Measurements from ENCODE around the gene IPO4. TPM values are rescaled to one million over a fixed set of nuclear protein-coding genes. Genes with fewer than 3 reads are reported as not detected.

The IPO4 gene
- total and polyA plus RNA-seq, 2 of the 13 experiments (the other 11 are each of a cell fraction or from before 2014, with no cell fraction given), result 39.0 to 179 TPM

DNA sequence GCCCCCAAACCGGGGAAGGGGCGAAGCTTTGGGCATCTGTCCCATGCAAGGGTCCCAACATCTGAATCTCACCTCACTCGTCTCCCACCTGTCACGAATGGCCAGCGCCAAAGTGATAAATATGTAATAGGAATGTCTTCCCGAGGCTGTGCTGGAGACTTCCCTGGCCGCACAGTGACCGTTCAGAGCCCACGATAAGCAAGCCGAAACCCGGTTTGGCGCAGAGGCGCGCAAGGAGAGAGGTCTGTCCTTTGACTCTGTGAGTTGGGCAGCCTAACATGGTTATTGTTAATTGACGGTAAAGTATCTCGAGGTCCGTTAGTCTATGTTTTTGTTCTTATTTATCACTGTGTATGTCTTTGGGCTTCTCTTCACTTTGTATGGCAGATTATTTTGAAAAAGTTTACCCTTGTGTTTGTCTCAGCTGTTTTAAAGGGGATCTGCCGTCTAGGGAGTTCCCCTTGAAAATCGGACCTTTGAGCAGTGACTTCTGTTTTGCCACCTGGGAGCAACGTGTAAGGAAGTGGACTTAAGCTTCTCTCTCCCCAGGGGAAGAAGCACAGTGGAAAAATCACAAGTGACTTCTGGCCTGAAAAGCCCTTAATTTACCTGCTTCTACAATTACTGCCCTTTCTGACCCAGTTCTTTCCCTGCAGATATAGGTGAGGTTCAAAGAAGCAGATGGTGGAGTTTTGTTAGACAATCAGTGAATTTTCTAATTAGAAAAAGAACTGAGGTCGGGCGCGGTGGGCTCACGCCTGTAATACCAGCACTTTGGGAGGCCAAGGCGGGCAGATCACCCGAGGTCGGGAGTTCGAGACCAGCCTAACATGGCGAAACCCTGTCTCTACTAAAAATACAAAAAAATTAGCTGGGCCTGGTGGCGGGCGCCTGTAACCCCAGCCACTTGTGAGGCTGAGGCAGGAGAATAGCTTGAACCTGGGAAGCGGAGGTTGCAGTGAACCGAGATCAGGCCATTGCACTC, 7.7 kb upstream of the IPO4 start:
- Histone ChIP-seq H2AFZ (ENCODE audit: low read length) (no peak overlapping the region), H3K27me3 (ENCODE audit: control insufficient read depth in 1 of 2, insufficient read depth in 2 of 2, low read length in 2 of 2) (no peaks in the 10 kb centered on the region; a peak in 1 of 5 replicates), H3K4me2 (ENCODE audit: low read depth, low read length) (peak overlapping the region; percentile 99), H3K9ac (ENCODE audit: insufficient read depth, low read depth, low read length) (peak overlapping the region; percentile 97), H3K79me2 (ENCODE audit: insufficient read depth, low read length) (peaks cover 43% of the 10 kb centered on the region), H3K36me3 (replicated peaks in 1 of 2; ENCODE audit: control insufficient read depth in 1 of 2, insufficient read depth in 2 of 2, low read length in 2 of 2) (peaks cover 15 to 20% of the 10 kb centered on the region in 2 experiments; a peak in 4 of 5 replicates), H3K4me1 (ENCODE audit: insufficient read depth, low read length) (peaks cover 65% of the 10 kb centered on the region), H4K20me1 (ENCODE audit: insufficient read depth, low read length) (no peaks in the 10 kb centered on the region), H3K4me3 (replicated peaks in 1 of 3; ENCODE audit: insufficient read depth in 1 of 3, low read depth in 2 of 3, low read length in 3 of 3) (peak overlapping the region; percentile 79 to 91 (median 85)), H3K27ac (ENCODE audit: extremely low read length, insufficient read depth, low read length) (peak overlapping the region; percentile 84), H3K9me3 (ENCODE audit: low read length) (no peaks in the 10 kb centered on the region)
- WGBS (ENCODE audit: low lambda C conversion rate), result 31% methylated on average over 33 of the region's 33 CpGs
- POLR2A ChIA-PET, result interaction anchor here (0.9 to 4.3 kb wide), 40 partner anchors 9 to 1189 kb away, joined by 3 to 230 read pairs (median 6); partner anchors contain the start of genes CARMIL3, CHMP4A, CIDEB and DCAF11
- ATAC-seq, result peak; percentile 56
- intact Hi-C loops (cut with micrococcal nuclease; ENCODE audit: unreplicated experiment), result loop anchor here (1.0 kb wide), 1 partner anchor 17 kb away; the partner anchor contains the start of gene CHMP4A
- CTCF ChIA-PET (ENCODE audit: low intra/inter-chr PET ratio, low total read pairs), result interaction anchor here (0.8 to 0.9 kb wide), 2 partner anchors 46 to 75 kb away, joined by 3 to 4 read pairs; partner anchors contain the start of genes RABGGTA and TINF2
- in situ Hi-C loops (cut with HindIII; ENCODE audit: extremely low pct_ligation_motif_present, low pct_unique_long_range_greater_than_20kb), result no loop called here
- BruUV-seq (replicated peaks), result TSS peak; percentile 85
- peak; percentile 67 for DNase-seq (ENCODE audit: low spot score)
- peak; percentile 55 for FAIRE-seq
- TF ChIP-seq, protein P1, sequence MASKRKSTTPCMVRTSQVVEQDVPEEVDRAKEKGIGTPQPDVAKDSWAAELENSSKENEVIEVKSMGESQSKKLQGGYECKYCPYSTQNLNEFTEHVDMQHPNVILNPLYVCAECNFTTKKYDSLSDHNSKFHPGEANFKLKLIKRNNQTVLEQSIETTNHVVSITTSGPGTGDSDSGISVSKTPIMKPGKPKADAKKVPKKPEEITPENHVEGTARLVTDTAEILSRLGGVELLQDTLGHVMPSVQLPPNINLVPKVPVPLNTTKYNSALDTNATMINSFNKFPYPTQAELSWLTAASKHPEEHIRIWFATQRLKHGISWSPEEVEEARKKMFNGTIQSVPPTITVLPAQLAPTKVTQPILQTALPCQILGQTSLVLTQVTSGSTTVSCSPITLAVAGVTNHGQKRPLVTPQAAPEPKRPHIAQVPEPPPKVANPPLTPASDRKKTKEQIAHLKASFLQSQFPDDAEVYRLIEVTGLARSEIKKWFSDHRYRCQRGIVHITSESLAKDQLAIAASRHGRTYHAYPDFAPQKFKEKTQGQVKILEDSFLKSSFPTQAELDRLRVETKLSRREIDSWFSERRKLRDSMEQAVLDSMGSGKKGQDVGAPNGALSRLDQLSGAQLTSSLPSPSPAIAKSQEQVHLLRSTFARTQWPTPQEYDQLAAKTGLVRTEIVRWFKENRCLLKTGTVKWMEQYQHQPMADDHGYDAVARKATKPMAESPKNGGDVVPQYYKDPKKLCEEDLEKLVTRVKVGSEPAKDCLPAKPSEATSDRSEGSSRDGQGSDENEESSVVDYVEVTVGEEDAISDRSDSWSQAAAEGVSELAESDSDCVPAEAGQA (IDR thresholded peaks at IDR 0.05; ENCODE audit: low read depth), result peak; percentile 57; the same call in 1 of the 2 replicates
- TF ChIP-seq, protein P1 (CRISPR knock-in tag; IDR thresholded peaks at IDR 0.05; ENCODE audit: borderline replicate concordance), result 0 out of 2 replicates have a peak, but pooled peaks have one; percentile 17
- TF ChIP-seq, protein P2, sequence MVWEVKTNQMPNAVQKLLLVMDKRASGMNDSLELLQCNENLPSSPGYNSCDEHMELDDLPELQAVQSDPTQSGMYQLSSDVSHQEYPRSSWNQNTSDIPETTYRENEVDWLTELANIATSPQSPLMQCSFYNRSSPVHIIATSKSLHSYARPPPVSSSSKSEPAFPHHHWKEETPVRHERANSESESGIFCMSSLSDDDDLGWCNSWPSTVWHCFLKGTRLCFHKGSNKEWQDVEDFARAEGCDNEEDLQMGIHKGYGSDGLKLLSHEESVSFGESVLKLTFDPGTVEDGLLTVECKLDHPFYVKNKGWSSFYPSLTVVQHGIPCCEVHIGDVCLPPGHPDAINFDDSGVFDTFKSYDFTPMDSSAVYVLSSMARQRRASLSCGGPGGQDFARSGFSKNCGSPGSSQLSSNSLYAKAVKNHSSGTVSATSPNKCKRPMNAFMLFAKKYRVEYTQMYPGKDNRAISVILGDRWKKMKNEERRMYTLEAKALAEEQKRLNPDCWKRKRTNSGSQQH (CRISPR knock-in tag; IDR thresholded peaks at IDR 0.05; ENCODE audit: low read depth), result peak; percentile 76
- TF ChIP-seq, protein P3, sequence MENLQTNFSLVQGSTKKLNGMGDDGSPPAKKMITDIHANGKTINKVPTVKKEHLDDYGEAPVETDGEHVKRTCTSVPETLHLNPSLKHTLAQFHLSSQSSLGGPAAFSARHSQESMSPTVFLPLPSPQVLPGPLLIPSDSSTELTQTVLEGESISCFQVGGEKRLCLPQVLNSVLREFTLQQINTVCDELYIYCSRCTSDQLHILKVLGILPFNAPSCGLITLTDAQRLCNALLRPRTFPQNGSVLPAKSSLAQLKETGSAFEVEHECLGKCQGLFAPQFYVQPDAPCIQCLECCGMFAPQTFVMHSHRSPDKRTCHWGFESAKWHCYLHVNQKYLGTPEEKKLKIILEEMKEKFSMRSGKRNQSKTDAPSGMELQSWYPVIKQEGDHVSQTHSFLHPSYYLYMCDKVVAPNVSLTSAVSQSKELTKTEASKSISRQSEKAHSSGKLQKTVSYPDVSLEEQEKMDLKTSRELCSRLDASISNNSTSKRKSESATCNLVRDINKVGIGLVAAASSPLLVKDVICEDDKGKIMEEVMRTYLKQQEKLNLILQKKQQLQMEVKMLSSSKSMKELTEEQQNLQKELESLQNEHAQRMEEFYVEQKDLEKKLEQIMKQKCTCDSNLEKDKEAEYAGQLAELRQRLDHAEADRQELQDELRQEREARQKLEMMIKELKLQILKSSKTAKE (CRISPR knock-in tag; IDR thresholded peaks at IDR 0.05; ENCODE audit: borderline replicate concordance), result no peak
- TF ChIP-seq MATR3 (CRISPR knock-in tag; IDR thresholded peaks at IDR 0.05) (0 out of 2 replicates have a peak, but pooled peaks have one; percentile 15), ZNF605 (CRISPR knock-in tag; IDR thresholded peaks at IDR 0.05) (0 out of 2 replicates have a peak, but pooled peaks have one; percentile 24), ZBTB38 (CRISPR knock-in tag; IDR thresholded peaks at IDR 0.05) (peak; percentile 98), HOXA7 (CRISPR knock-in tag; IDR thresholded peaks at IDR 0.05) (no peak), NR2F2 (IDR thresholded peaks at IDR 0.05; ENCODE audit: borderline replicate concordance, low read depth) (no peak)
- TF ChIP-seq, protein P4, sequence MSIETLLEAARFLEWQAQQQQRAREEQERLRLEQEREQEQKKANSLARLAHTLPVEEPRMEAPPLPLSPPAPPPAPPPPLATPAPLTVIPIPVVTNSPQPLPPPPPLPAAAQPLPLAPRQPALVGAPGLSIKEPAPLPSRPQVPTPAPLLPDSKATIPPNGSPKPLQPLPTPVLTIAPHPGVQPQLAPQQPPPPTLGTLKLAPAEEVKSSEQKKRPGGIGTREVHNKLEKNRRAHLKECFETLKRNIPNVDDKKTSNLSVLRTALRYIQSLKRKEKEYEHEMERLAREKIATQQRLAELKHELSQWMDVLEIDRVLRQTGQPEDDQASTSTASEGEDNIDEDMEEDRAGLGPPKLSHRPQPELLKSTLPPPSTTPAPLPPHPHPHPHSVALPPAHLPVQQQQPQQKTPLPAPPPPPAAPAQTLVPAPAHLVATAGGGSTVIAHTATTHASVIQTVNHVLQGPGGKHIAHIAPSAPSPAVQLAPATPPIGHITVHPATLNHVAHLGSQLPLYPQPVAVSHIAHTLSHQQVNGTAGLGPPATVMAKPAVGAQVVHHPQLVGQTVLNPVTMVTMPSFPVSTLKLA (IDR thresholded peaks at IDR 0.05), result no peak

Measured in HepG2 (cell line).